ENCODE results near the gene MAPK13.
A peak's percentile ranks its signal among the peaks of the same experiment; 100 is the strongest.
"Not testable (repeated sequence)": the region's sequence is repeated elsewhere in the genome, so short reads cannot be mapped to it uniquely, and the experiment has no call there.

Gene MAPK13

GRCh38 chr6:36128793-36129192 is 1.5 kb upstream of the MAPK13 start:
- no peak for DNase-seq

- DNase-seq: not testable (repeated sequence)
These were observed 979 bp upstream of the MAPK13 start for GRCh38 chr6:36129334-36129733.

DNA sequence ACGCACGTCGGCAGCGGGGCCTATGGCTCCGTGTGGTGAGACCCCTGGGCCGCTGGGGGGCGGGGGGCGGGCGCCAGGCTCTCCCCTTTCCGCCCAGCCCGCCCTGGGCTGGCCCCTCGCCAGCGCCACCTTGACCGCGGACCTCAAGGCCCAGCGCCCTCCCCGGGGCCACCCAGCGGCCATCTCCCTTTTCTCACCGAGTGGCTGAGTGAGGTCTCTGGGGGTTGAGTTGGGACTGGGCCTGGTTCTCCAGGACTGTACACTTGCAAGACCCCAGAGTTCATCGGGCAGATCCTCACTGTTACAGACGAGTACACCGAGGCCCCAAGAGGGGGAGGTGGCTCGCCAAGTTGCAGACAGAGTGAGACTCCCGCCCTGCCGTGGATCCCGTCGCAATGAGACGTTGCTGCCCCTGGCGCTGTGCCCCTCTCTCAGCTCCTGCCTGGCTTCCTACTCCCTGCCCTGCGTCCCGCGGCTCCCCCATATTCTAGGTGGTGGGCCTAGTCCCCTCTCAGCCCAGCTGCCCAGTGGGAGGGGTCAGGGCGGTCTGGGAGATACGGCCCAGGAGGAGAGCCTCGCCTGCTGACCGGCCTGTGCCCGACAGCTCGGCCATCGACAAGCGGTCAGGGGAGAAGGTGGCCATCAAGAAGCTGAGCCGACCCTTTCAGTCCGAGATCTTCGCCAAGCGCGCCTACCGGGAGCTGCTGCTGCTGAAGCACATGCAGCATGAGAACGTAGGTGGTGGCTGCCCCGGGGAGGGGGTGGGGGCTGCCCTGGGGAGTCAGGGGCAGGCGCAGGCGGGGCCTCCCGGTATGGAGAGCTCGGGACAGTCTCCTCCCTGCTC is 576 bp downstream of the MAPK13 start:
- no peak for DNase-seq

DNA sequence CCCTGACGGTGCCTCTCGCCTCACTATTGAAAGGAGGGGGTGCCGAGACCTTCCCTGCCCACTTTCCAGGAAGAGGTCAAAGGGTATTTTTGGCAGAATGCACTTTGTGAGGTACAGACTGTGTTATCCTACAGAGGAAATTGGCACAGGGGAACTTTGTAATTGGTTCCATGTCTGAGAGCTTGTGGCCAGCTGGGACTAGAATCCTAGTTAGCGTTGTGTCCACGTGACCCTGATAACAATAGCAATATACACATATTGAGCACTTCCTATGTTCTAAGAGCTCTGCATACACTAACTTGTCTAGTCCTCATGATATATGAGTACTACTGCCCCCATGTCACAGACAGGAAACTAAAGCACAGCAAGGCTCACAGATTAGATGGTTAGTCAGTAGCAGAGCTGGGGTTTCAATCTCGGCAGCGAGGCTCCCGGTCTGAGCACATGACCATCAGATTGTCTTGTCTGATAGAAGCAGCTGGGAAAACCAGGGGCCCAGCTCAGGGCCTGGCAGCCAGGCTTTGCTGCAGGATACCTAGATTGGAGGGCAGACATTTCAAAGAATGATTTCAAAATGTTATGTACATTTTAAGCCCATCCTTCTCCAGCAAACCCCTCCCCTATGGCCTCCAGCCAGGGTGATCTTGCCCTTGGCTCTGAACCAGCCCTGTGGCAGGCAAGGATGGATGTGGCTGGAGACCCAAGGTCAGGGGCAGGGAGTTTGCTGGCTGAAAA is 1.4 kb downstream of the MAPK13 start:
- DNase-seq: peak; percentile 68

DNA sequence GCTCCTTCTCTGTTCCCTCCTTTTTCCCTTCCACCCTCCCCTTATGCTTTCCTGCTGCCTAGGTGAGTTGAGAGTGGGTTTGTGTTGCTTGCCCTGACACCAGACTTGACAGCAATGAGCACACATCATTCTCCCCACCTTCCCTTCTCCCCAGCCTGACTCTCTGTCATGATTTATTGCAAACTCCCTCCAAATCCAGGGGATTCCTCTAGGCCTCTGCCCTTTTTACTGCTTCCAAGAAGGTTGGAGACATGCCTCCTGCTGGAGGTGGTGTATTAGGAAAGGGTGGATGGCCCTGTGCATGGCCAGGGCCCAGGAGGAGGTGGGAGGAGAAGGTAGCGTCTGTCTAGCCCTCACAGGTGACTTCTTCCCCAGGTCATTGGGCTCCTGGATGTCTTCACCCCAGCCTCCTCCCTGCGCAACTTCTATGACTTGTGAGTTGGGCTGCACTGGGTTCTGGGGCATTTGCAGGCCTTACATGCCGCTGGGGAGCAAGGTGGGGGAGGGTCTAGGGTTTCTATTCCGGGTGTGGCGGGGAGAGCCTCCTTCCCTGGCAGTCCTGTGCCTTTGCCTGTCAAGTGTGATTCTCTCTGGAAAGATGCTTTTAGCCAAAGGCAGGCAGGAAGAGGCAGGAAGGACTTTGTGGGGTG is 2.1 kb downstream of the MAPK13 start:
- no peak for DNase-seq

GRCh38 chr6:36133148-36133547 is 2.8 kb downstream of the MAPK13 start:
- no peak for DNase-seq

DNA sequence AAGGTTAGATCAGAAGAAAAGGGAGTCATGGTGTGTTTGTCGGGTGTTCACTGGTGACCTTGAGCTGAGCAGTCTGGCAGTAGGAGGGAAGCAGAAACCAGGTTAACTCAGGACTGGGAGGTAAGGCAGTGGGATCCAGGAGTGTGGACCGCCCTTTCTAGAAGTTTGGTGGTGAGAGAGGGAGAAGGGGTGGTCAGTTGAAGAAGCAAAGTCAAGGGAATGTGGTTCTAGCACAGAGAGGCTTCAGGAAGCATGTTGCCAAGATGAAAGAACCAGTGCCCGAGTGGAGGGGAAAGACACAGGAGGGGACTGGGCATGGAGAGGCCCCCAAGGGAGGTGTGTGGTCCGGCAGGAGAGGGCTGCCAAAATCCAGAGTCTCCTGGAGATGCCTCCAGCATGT is 3.6 kb downstream of the MAPK13 start:
- DNase-seq: no peak

GRCh38 chr6:36135053-36135731 is 4.9 kb downstream of the MAPK13 start:
- no peak for DNase-seq

DNA sequence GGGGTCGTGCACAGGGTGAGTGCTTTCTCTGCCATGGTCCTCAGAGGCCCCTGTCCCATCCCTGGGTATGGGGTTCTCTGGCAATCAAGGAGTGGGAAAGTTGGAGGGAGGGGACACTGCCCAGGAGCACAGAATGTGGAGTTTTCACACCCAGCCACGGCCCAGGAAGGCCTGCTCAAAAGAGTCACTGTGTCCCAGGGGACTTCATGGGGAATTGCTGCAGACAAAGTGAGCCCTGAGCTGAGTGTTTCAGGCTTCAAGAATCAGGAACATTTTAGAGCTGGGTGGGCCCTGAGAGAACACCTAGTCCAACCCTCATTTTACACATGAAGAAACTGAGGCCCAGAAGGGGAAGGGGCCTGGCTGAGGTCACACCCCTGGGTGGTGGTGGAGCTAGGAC is 5.7 kb downstream of the MAPK13 start:
- no peak for DNase-seq

GRCh38 chr6:36136551-36136950 is 6.2 kb downstream of the MAPK13 start:
- no peak for DNase-seq

DNA sequence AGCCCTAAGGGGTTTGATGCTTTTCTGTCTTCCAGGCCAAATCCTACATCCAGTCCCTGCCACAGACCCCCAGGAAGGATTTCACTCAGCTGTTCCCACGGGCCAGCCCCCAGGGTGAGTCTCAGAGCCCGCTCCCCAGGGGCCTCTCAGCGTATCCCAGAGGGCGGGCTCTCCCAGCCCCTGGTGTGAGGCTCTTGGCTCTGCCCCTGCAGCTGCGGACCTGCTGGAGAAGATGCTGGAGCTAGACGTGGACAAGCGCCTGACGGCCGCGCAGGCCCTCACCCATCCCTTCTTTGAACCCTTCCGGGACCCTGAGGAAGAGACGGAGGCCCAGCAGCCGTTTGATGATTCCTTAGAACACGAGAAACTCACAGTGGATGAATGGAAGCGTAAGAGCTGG is 8.4 kb downstream of the MAPK13 start:
- no peak for DNase-seq

DNA sequence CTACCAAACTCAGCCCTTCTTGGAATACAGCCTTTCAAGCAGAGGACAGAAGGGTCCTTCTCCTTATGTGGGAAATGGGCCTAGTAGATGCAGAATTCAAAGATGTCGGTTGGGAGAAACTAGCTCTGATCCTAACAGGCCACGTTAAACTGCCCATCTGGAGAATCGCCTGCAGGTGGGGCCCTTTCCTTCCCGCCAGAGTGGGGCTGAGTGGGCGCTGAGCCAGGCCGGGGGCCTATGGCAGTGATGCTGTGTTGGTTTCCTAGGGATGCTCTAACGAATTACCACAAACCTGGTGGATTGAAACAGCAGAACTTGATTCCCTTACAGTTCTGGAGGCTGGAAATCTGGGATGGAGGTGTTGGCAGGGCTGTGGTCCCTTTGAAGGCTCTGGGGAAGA is 9.1 kb downstream of the MAPK13 start:
- no peak for DNase-seq

- no peak for DNase-seq
These were observed 9.8 kb downstream of the MAPK13 start for GRCh38 chr6:36139991-36140710.

DNA sequence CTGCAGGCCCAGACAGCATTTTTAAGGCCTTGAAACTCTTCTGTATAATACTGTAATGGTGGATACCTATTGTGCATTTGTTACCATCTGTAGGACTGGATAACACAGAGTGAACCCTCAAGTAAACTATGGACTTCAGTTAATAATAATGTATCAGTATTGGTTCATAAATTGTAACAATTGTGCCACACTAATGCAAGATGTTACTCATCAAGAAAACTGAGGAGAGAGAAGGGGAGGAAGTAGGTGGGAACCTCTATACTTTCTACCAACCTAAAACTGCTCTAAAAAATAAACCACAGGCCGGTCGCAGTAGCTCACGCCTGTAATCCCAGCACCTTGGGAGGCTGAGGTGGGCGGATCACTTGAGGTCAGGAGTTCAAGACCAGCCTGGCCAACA is 10.8 kb downstream of the MAPK13 start:
- DNase-seq: no peak

DNA sequence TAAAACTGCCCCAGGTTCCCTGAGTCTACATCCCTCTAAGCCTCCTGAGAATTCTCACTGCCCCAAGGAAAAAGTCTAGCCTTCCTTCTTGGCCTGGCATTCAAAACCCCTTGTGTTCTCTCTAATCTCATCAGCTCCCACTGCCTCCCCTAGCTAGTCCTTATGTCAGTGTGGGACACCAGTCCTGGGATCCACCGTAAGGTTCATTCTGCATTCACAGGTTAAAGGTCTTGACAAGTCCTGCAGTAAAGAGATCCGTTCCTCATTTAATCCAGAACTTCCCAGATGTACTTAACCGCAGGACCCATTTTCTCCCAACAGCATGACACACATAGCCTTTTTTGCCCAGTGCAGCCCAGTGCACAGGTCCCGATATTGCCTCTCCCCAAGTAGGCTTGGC is 11.6 kb downstream of the MAPK13 start:
- no peak for DNase-seq

- no peak for DNase-seq
These were observed 12.9 kb downstream of the MAPK13 start for GRCh38 chr6:36142971-36143838.

- DNase-seq: no peak
These were observed 15.2 kb downstream of the MAPK13 start for GRCh38 chr6:36145495-36145894.

DNA sequence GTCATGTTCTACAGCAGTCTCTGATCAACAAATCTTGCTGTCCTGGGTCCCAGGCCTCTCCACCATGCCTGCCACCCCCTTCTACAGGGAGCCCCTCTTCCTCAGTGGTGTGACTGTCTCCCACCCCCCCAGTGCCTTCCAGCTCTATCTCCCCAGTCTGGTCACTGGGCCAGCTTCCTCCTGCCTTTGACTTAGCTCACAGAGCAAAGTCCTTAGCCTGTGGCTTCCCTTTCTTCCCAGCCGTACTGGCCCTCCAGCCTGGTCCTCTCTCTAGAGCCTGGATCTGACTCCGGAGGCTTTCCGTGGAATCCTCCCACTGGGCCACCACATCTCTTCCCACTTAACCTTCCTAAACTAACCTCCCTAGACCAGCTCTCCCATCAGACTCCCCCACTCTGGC is 17.0 kb downstream of the MAPK13 start:
- DNase-seq: no peak

DNA sequence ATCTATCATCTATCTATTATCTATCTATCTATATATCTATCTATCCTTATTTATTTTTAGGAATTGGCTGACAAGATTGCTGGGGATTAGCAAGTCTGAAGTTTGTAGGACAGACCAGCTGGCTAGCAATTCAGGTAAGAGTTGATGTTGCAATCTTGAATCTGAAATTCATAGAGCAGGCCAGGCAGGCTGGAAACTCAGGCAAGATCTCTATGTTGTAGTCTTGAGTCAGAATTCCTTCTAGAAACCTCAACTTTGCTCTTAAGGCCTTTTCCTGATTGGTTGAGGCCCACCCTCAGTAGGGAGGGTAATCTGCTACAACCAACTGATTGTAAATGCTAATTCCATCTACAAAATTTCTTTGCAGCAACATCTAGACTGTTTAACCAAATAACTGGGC is 19.2 kb downstream of the MAPK13 start:
- no peak for DNase-seq

DNA sequence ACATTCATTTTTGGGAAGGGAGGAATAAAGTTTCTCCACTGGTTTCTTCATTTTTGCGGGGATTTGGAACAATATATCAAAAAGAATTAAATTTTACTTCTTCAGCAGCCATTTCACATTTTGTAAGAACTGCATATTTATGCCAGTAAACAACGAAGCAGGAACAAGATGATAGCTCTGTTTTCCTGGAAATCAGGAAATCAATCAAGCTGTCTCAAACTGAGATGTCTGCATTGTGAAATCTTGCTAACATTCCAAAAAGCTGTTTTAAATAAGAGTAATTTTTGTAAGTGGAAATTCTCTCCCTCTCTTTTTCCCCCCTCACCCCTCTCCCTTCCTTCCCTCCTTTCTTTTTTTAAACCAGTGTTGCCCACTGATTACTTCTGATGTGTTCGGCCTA is 20.0 kb downstream of the MAPK13 start:
- DNase-seq: no peak

- DNase-seq: no peak
These were observed 24.0 kb downstream of the MAPK13 start for GRCh38 chr6:36154286-36154685.

DNA sequence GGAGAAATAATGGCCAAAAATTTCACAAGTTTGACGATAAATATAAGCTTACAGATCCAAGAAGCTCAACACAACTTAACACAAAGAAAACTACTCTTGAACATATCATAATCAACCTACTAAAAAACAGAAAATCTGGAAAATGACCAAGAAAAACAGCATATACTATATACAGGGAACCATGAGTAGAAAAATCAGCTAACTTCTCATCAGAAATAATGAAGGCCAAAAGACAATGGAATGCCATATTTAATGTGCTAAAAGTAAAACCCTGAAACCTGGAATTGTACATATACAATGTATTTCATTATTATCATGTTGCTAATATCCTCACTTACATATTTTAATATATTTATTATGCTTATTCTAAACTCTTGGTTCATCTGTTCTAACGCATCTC is 25.3 kb downstream of the MAPK13 start:
- DNase-seq: no peak
